Ramos (cell line): ENCODE measurements around the gene MYCT1.

Source experiments
- in situ Hi-C: fragments of 300-500 bp; cut with MboI; formaldehyde crosslinking; loops from one replicate; pipeline ENCODE4 v1.14.3; 2022; ENCODE audit warnings: low sequenced_read_pairs; ENCODE audit not compliant: unreplicated experiment

The MYCT1 gene

DNA sequence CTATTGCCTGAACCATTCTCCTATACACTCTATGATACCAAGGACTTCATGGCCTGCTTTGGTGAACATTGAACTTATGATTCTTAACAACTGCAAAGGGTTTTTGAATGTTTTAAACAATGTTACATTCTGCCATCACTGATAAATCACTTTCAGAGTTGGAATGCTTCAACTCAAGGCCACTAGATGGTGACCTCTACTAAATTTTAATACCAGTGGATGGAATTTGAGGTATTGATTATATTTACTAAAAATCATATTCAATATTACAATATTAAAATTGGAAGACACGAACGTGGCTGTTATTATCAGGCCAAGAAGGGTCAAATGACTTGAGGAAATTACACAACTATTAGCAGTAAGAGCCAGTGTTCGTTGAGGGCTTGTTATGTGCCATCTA is 18.6 kb downstream of the MYCT1 start:
- in situ Hi-C loops: no loop called here

DNA sequence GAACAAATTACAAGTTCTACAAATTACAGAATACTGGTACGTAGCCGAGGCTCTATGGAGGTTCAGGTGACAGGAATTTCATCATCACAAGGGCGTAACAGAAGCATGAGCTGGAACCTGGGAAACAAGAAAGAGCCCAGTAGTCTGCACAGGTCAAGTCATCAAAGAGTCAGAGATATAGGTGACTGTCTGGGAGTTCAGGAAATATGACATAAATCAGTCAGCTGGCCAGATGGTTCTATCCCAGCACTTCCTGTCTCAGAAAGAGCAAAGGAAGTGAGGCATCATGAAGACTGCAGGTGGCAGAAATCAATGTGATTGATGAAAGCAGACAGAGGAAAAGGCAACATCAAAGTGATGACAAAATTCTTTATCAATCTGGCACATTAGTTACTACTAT is 23.3 kb downstream of the MYCT1 start:
- in situ Hi-C loops: no loop called here

DNA sequence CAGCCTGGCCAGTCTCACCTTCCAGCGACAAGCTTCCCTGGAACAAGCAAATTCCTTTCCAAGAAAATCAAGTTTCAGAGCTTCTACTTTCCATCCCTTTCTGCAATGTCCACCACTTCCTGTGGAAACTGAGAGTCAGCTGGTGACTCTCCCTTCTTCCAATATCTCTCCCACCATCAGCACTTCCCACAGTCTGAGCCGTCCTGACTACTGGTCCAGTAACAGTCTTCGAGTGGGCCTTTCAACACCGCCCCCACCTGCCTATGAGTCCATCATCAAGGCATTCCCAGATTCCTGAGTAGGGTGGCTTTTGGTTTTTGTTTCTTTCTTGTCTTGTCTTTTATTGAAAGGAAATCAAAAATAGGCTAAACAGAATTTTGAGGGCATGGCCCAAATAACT is 24.3 kb downstream of the MYCT1 start:
- in situ Hi-C loops: no loop called here

DNA sequence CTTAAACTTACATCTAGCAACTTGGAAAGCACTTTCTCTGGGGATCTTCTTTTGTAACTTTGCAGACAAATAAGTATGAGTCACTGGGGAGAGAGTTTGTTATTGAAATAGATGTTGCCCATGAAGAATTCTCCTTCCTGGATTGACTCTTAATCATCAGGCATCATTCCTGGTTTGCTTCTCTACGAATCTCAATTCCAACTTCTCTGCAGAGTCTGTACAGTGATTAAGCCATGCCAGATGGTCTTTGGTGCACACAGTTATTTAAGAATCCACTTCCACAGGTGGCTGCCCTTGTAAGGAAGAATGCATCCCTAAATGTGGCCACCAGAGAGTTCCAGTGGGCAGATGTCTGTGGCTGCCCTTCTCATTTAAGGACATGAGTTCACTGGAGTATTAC is 25.7 kb downstream of the MYCT1 start:
- in situ Hi-C loops: no loop called here

DNA sequence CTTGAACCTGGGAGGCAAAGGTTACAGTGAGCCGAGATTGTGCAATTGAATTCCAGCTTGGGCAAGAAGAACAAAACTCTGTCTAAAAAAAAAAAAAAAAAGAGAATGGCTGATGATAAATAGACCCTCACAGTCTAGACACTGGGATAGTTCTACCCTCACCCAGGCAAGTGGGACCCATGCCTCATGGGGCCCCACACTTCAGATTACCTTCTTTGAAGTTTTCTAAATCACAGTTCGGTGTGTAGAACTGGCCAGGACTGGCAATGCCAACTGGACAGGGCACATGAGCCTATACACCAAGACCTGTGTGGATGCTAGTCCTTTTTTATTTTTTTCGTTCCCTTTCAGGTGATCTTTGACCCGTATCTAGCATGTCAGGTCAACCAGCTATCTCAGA is 28.6 kb downstream of the MYCT1 start:
- in situ Hi-C loops: no loop called here

DNA sequence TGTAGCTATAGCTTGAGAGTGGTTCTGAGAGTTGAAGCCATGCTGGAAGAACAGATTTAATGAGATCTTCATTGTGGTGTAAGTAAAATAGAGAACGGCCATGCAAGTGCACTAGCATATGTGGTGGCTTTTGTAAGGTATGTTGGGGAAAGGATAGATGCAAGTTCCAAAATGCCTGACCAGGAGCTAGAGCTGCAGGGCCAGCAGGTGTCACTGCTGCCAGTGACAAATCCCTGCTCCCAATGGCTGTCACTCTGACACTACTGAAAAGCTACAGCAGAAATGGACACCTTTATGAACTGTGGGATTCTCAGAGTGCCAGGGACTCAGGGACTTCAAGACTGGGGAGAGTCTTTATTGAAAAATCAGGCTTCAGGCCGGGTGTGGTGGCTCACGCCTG is 29.8 kb downstream of the MYCT1 start:
- in situ Hi-C loops: no loop called here

DNA sequence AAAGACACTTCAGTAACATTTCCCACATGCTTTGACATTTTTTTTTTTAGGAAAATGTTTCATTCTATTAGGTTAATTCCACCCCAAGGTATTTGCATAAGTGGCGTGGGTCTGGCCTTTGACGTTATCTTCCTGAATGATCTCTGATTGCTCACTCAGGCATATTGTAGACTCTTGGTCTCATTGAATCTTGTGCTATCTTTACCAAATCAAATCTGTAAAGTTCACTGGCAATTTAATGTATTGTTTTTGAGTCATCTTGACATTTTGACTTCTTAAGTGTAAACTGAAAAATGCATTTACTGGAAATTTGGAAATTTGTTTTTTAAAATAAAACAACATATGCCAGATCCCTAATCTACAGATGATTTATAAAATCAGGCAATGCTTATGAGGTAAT is 36.9 kb downstream of the MYCT1 start:
- in situ Hi-C loops: no loop called here

DNA sequence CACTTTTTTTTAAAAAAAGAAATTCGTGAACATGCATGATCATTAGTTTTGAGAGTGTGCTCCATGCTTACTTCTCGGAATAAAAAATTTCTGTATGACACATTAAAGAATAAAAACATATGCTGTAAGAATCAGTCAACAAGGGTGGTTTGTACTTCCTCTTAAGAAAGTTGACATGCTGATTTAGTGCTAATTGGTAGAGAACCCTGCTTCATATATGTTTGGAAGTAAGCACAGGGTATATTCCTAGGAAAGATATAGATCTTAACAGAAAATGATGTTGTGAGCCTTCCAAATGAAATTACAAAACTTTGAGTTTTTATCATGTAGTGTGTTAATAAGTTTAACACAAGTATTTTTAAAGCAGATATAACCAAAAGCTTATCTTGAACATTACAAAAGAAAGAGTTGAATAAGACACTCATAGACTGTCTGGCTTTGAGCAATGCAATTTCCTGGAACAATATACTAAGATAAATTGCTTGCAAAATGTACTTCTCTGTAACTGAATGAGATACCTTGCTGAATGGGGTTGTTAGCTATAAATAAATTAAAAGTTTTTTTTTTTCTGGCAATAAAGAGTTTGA is 39.1 kb downstream of the MYCT1 start:
- in situ Hi-C loops: no loop called here

DNA sequence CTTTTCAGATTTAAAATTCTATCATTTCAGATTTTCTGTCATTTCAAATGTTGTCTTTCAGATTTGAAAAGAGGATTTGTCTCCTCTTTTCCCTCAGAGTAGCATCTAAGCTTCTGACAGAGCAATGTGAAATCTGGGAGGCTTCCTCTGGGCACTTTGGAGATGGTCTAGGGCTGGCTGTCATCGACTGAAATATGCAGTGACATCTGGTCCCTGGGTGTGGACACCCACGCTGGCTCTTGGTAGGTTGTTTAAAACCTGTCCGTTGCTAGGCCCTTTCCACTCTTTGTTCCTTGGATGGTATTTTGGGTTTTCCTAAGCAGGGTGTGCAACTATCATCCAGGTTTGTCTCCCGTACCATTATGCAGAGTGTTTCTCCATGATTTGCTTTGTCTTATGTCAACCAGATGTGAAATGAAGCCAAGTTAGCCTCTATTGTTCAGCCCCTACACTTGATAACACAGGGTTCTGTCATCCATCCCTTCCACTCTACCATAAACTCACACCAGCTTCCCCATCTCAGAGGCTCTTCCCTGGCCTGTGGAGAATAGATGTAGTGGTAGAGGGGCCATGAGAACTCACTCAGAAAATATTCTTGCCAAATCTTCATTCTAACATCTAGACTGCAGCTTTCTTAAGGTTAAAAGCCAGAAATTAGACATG is 47.9 kb downstream of the MYCT1 start:
- in situ Hi-C loops: no loop called here

DNA sequence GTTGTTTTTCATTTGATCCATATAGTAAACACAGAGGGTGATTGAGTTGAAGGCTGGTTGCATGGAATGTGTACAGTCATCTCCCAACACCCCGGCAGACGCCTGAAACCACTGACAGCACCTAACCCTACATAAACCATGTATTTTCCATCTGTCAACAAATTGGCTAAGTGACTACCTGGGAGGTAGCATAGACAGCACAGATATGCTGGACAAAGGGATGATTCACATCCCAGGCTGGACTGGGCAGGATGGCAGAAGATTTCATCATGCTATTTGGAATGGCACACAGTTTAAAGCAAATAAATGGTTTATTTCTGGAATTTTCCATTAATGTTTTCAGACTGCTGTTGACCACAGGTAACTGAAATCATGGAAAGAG is 48.5 kb downstream of the MYCT1 start:
- in situ Hi-C loops: no loop called here

DNA sequence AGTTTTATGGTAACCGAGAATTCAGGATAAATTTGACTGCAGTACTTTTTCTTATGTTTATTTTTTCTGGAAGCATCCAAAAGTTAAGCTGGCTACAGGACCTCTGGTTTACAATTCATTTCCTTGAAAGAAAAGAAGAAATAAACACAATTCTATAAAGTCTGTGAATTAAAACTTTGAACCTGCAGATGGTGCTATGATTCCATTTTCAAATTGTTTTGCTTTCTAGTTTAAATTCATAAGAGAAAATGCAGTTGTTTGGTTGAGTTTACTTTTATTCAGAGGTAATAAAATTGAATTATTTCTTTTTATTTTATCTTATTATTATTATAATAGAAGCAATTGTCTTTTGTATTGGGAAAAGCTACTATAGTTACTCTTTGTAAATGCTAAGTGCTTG is 51.1 kb downstream of the MYCT1 start:
- in situ Hi-C loops: no loop called here

DNA sequence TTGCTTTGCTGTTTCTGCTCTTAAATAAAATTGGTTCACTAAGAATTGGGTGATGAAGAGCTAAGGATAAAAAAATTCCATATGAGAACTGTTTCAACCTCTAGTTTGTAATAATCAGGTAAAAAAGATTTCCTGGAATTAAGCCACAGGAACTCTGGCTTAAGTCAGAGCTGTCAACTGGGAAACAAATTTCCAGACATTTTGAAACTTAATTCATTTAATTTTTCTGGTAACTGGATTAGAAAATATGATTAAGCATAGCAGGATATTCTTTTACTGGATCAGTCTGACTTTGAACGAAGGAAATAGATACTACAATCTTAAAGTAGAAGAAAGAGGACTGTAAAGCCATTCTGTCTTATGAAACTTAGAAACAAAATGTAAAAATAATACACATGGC is 51.6 kb downstream of the MYCT1 start:
- in situ Hi-C loops: no loop called here

DNA sequence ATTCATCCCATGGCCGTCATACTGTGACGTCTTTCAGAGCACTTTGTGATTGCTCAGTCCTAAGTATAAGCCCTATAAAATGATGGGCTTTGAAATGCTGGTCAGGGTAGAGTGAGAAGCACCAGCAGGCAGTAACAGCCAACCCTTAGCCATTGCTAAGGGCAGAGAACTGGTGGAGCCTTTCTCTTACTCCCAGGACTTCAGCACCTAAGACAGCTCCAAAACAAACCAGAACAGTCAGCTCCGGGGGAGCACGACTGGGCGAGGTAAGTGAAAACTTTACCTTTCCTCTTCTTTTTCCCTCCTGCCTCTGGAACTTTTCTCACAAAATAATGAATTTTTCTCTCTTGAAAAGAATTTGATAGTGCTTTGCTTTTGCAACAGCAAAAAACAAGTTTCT is 53.0 kb downstream of the MYCT1 start, which contains the start of gene VIP:
Gene VIP, plus strand, starts transcription at position 104 of the 400 bp plus-strand sequence. CDS start 1,381 bp downstream, outside the sequence.
- in situ Hi-C loops: no loop called here

DNA sequence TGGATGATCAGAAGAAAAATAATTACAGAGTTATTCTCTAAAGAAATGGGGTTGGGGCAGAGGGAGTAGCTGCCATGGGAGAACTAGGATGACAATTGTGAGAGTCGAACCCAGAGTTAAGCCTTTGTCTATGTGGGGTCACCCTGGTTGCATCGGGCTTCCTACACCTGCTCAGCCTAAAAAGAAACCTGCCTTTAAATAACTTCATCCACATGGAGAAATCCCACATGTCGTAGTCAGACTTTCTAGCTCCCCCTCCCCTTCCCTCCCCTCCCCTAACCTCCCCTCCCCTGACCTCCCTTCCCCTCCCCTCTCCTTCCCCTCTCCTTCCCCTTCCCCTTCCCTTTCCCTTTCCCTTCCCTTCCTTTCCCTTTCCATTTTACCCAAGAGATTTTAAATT is 67.6 kb downstream of the MYCT1 start:
- in situ Hi-C loops: no loop called here

DNA sequence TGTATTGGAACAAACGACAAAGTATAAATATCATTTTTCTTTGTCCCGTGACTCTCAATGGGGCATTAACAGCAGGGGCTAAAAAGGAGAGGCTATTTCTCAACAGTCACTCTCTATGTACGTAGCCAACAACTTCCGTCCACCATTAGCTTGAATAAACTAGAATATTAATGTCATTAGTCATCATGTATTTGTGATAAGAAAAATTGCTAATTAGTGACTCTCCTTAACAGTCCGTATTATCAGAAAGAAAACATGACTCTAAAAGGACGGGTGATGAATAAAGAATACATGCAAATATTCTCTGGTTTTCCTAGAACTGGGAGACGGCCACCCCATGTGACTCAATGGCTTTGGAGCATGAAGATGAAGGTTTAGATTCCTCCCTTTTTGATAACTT is 71.5 kb downstream of the MYCT1 start:
- in situ Hi-C loops: no loop called here

DNA sequence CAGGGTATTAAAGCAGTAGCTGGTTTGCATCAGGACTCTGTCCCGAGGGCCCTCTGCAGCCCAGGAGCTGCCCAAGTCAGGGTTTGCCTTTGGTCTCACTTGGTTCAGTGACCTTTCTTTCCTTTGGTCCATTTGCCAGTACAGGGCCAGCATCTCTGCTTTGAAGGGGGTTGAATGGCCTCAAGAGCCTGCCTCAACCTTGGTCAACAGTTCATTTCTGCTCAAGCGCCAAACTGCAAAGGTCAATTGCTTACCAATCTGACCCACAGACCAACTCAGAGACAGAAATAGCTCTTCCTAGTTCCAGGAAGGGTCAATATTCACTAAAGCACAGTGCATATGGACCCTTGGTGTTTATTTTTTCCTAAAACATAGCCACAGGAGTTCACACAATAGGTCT is 72.3 kb downstream of the MYCT1 start:
- in situ Hi-C loops: no loop called here

DNA sequence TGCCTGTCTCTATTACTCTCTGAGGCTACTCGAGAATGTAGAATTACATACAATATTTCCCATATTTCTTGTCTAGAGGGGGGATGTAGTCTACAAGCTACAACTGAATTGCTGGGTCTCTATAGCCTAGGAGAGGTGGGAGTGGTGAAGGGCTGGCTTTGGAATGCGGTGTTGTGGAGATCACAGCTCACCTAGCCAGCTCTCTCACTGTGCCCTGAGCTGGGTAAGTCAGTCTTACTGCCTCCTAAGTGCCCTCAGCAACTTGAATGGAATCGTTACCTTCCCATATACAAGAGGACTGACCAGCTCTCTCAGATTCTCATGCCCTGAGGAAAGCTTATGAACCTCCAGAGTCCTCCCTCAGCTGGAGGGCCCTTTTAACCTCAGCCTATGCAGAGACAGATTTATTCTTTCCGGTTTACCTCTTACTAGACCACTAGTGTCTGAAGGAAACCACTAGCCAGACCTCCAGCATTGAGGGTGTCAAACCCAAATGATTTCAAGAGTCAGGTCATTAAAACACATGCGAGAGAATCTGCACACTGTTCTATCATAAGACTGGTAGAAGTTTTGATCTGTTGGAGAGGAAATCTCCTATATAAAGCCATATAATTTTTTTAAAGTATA is 73.5 kb downstream of the MYCT1 start:
- in situ Hi-C loops: no loop called here
